Epithelial cell of esophagus (primary cell): ENCODE measurements around the gene N4BP3.

Experiments
- DNase-seq: peaks from one replicate; pipeline ENCODE4 v3.0.0; 2010; ENCODE audit warnings: low read depth
- H3K4me3 ChIP-seq: 2 replicates; pipeline ENCODE4 v1.5.1; 2011; ENCODE audit warnings: mild to moderate bottlenecking, low read length, control low read depth
- TF ChIP-seq, protein P1 (sequence below): IDR thresholded peaks from 2 replicates; pipeline ENCODE4 v1.5.1; 2011; ENCODE audit warnings: low read depth, mild to moderate bottlenecking, low read length, control low read depth, inconsistent platforms; ENCODE audit not compliant: insufficient read depth; ENCODE audit errors: missing control alignments

Gene N4BP3

DNA sequence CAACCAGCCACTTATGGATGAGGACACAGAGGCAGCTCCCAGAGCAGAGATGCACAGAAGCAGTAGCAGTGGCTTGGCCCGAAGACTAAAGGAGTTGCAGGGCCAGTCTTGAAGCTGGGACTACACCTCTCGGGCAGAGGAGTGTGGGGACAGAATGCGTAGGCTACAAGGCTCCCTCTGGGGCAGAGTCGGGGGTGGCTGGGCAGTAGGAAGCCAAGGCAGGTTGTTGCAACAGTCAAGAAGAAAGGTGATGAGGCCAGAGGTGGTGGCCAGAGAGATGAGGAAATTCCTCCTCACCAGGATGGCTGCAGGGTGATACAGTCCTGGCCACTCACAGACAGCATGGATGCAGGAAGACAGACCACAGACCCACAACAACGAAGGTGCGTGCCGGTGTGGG, 4.9 kb upstream of the N4BP3 start:
- H3K4me3 ChIP-seq, result no peak overlapping the region
- DNase-seq, result no peak
- TF ChIP-seq, protein P1, sequence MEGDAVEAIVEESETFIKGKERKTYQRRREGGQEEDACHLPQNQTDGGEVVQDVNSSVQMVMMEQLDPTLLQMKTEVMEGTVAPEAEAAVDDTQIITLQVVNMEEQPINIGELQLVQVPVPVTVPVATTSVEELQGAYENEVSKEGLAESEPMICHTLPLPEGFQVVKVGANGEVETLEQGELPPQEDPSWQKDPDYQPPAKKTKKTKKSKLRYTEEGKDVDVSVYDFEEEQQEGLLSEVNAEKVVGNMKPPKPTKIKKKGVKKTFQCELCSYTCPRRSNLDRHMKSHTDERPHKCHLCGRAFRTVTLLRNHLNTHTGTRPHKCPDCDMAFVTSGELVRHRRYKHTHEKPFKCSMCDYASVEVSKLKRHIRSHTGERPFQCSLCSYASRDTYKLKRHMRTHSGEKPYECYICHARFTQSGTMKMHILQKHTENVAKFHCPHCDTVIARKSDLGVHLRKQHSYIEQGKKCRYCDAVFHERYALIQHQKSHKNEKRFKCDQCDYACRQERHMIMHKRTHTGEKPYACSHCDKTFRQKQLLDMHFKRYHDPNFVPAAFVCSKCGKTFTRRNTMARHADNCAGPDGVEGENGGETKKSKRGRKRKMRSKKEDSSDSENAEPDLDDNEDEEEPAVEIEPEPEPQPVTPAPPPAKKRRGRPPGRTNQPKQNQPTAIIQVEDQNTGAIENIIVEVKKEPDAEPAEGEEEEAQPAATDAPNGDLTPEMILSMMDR, result no peak

DNA sequence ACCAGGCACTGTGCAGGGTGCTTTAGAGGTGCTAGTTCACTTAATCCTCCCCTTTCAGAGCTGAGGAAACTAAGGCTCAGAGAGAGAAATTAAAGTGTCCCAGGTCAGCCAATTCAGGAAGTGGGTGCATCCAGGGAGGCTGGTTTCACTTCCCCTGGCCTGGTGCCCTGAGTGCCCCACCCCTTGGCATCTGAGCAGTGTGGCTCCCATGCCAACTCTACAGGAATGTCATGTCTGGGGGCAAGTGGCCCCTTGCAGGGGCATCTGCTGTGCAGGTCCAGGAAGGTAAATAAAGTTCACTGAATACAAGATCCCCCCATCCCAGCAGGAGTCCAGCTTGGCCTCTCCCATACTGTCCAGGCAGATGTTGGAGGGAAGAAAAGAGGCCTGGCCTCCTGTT, 4.4 kb upstream of the N4BP3 start:
- no peak for DNase-seq
- no peak overlapping the region for H3K4me3 ChIP-seq
- TF ChIP-seq, protein P1, result no peak

DNA sequence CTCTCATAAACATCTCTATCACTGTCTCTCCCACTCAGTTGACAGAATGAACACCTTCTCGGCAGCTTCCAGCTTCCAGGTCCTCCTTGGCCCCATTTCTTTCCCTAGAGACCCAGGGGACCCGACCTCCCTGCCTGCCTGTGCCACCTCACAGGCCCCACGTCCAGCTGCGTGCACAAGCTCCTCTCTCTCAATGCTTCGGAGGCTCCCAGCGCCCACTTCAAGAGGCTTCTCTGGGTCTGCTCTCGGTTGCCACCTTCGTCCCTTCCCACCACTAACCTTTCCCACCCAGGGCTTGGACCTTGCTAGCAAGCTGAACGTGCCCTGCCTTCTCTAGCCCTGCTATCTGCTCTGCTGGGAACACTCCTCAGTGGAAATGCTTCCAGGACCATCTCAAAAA, 2.8 kb upstream of the N4BP3 start:
- no peak for DNase-seq
- TF ChIP-seq, protein P1, result no peak
- no peak overlapping the region for H3K4me3 ChIP-seq

DNA sequence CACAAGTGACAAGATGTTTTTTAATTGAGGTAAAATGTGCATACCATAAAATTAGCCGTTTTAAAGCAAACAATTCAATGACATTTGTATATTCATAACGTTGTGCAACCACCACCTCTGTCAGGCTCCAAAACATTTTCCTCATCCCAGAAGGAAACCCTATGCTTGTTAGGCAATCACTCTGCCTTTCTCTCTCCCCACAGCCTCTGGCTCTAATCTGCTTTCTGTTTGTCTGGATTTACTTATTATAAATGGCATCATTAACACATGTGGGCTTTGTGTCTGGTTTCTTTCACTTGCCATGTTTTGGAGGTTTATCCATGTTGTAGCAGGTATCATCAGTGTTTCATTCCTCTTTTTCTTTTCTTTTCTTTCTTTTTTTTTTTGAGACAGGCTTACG, 1.4 kb upstream of the N4BP3 start:
- no peak overlapping the region for H3K4me3 ChIP-seq
- peak; percentile 82 for DNase-seq
- TF ChIP-seq, protein P1, result no peak

DNA sequence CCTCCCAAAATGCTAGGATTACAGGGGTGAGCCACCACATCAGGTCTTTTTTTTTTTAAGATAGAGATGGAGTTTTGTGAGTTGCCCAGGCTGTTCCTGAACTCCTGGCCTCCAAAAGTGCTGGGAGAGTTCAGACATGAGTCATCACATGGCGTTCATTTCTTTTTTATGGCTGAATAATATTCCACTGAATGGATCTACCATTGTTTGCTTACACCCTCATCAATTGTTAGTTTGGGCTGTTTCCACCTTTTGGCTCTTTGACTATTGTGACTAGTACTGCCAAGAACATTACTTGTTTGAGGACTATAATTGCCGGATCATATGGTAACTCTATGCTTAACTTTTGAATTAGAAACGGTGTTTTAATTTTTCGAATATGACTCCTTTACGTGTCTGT, 787 bp upstream of the N4BP3 start:
- no peak overlapping the region for H3K4me3 ChIP-seq
- no peak for DNase-seq
- TF ChIP-seq, protein P1, result no peak

DNA sequence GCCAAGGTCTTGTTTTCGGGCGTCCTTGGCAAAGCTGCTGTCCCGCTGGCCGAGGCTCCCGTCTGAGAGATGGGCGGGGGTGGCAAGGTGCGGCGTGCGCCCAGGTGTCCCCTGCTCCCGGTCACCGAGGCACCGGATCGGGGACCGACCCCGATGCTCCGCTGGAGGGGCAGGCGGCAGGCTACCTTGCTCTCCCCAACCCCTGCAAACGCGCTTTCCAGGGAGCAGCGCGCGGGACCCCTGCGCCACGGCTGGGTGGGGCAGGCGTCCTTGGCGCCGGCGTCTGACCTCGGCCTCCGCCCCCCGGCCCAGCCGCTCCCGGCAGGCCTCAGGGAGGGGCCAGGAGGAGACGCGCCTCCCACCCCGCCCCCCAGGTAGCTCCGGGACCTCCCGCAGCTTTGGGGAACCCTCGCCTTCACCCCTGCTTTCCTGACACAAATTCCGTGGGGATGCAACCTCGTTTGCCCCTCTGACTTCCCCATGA, 551 bp downstream of the N4BP3 start:
- TF ChIP-seq, protein P1, result no peak
- H3K4me3 ChIP-seq, result peak overlapping the region; percentile 37
- no peak for DNase-seq

DNA sequence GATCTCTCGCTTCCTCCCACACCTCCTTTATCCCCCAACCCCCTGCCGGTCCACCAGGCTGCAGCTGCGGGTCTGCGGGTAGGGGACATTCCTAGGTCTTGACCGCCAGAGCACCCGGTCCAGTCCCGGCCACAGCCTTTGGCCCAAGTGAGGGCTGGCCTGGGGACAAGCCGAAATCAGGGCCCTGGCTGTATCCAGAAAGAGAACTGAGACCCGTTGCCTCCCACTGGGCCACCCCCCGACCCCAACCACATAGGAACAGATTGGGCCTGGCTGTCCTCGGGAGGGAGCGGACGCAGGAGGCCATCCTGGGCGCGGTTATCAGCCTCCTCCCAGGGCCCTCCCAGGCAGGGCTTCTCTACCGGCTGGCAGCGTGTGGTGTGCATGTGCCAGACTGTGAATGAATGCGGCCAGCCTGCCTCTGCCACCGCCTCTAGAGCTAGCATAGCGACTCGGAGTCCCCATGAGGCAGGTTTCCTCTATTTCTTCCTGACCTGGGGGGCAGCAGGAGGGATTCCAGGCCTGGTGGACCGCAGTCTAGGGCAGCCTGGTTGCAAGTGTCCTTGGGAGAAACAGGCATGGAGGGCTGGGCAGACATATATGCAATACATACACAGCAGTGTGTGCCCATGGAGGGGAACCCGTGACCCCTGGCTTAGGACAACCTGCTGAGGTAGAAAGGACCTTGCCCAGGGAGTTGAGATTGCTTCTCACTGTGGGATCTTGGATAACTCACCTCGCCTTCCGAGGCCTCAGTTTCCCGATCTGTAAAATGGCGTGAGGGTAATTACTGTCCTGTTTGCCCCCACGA, 1.2 kb downstream of the N4BP3 start:
- DNase-seq, result no peak
- H3K4me3 ChIP-seq, result peak overlapping the region; percentile 37
- TF ChIP-seq, protein P1, result no peak
